Neural progenitor cell (in vitro differentiated cells): ENCODE measurements around the gene PNPLA3. TPM values are rescaled to one million over a fixed set of nuclear protein-coding genes. Genes with fewer than 3 reads are reported as not detected.
A peak's percentile ranks its signal among the peaks of the same experiment; 100 is the strongest.

Experiments used
- DNase-seq: peaks from one replicate; pipeline ENCODE4 v3.0.0-alpha.2; 2016; ENCODE audit warnings: low spot score
- H2AFZ ChIP-seq: fragments of 200-600 bp; sonication (generic); replicated peaks from 2 replicates; pipeline ENCODE4 v1.6.1; 2016; ENCODE audit warnings: antibody characterized with exemption
- H3F3A ChIP-seq: fragments of 200-600 bp; sonication (generic); 2 replicates; pipeline ENCODE4 v1.6.1; 2016; ENCODE audit warnings: antibody characterized with exemption, low read depth
- H3K27ac ChIP-seq: fragments of 200-600 bp; sonication (generic); 2 replicates; pipeline ENCODE4 v1.5.1; 2016; ENCODE audit warnings: mild to moderate bottlenecking
- H3K27me3 ChIP-seq: fragments of 200-600 bp; sonication (generic); 2 replicates; pipeline ENCODE4 v1.6.1; 2016; ENCODE audit warnings: mild to moderate bottlenecking, moderate library complexity
- H3K36me3 ChIP-seq: fragments of 200-600 bp; sonication (generic); 2 replicates; pipeline ENCODE4 v1.5.1; 2016
- H3K4me1 ChIP-seq: fragments of 200-600 bp; sonication (generic); 2 replicates; pipeline ENCODE4 v1.6.1; 2016; ENCODE audit warnings: mixed run types
- H3K4me2 ChIP-seq: fragments of 200-600 bp; sonication (generic); 2 replicates; pipeline ENCODE4 v1.6.1; 2016
- H3K4me3 ChIP-seq: fragments of 200-600 bp; sonication (generic); 2 replicates; pipeline ENCODE4 v1.5.1; 2016
- H3K79me2 ChIP-seq: fragments of 200-600 bp; sonication (generic); 2 replicates; pipeline ENCODE4 v1.6.1; 2016; ENCODE audit warnings: low read depth
- H3K9ac ChIP-seq: fragments of 200-600 bp; sonication (generic); 2 replicates; pipeline ENCODE4 v1.6.1; 2016
- H3K9me3 ChIP-seq: fragments of 200-600 bp; sonication (generic); 2 replicates; pipeline ENCODE4 v1.5.1; 2016; ENCODE audit warnings: low read depth
- H4K20me1 ChIP-seq: fragments of 200-600 bp; sonication (generic); 2 replicates; pipeline ENCODE4 v1.6.1; 2016; ENCODE audit warnings: low read depth
- H3K27ac Mint-ChIP-seq: 3 replicates; pipeline ENCODE4 v1.8.0; 2021; ENCODE audit warnings: mixed read lengths
- H3K27me3 Mint-ChIP-seq: 2 replicates; pipeline ENCODE4 v1.8.0; 2022; ENCODE audit warnings: low read depth, mild to moderate bottlenecking, inconsistent platforms, moderate library complexity, mixed read lengths; ENCODE audit not compliant: insufficient read depth
- H3K36me3 Mint-ChIP-seq: 3 replicates; pipeline ENCODE4 v1.8.0; 2021; ENCODE audit warnings: mixed read lengths
- H3K4me1 Mint-ChIP-seq: 3 replicates; pipeline ENCODE4 v1.8.0; 2021; ENCODE audit warnings: mixed read lengths
- H3K4me3 Mint-ChIP-seq: 3 replicates; pipeline ENCODE4 v1.8.0; 2021; ENCODE audit warnings: mild to moderate bottlenecking, moderate library complexity, mixed read lengths
- H3K9me3 Mint-ChIP-seq: 3 replicates; pipeline ENCODE4 v1.8.0; 2020; ENCODE audit warnings: mixed read lengths
- EZH2 ChIP-seq: fragments of 200-600 bp; sonication (generic); IDR thresholded peaks from 2 replicates; pipeline ENCODE4 v1.6.1; 2017; ENCODE audit warnings: antibody characterized with exemption, mild to moderate bottlenecking, moderate library complexity
- EZH2phosphoT487 ChIP-seq: fragments of 200-600 bp; sonication (generic); IDR thresholded peaks from 2 replicates; pipeline ENCODE4 v1.6.1; 2017; ENCODE audit warnings: antibody characterized with exemption
- total RNA-seq: library from RNA; depleted of rRNA; stranded (reverse); fragments of >200 nt; gene quantifications from 2 replicates; pipeline ENCODE4 v1.2.3, GENCODE V29; 2015; ENCODE audit warnings: low replicate concordance
- TF ChIP-seq, protein P1 (sequence below): fragments of 200-600 bp; sonication (generic); IDR thresholded peaks from 2 replicates; pipeline ENCODE4 v1.5.1; 2017; ENCODE audit warnings: antibody characterized with exemption, mild to moderate bottlenecking

PNPLA3 gene
- total RNA-seq, 1 donor from 2014 or later: 4.8 TPM

DNA sequence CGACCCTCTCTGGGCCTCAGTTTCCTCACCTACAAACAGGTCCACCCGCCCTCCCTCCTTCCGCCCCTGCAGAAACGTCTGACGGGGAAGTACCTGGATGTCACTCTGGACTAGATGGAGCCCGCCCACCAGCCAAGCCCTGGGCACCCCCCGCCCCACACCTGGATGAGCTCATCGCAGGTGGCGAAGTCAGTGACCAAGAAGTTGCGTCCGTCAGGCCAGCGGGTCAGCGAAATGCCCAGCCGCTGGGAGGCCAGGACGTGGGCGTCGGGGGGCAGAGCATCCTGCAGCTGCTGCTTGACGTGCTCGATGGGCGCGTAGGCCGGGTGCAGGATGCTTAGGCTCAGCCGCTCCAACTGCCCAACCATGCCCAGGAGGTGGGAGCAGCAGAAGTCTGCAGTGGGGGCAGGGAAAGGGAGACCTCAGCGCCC, 32.7 kb upstream of the PNPLA3 start:
- Histone ChIP-seq H2AFZ (no peak overlapping the region), H3K9me3 (no peaks in the 10 kb centered on the region), H3K4me1 (peaks cover 5% of the 10 kb centered on the region), H4K20me1 (no peaks in the 10 kb centered on the region), H3K4me3 (peak overlapping the region; percentile 46), H3K27ac (no peak overlapping the region), H3K27me3 (peaks cover 55% of the 10 kb centered on the region), H3K4me2 (peak overlapping the region; percentile 88), H3K9ac (no peak overlapping the region), H3K79me2 (no peaks in the 10 kb centered on the region), H3F3A (no peaks in the 10 kb centered on the region), H3K36me3 (no peaks in the 10 kb centered on the region)
- no peak overlapping the region for H3K4me3 Mint-ChIP-seq
- H3K4me1 Mint-ChIP-seq: no peaks in the 10 kb centered on the region
- H3K36me3 Mint-ChIP-seq: no peaks in the 10 kb centered on the region
- DNase-seq: no peak
- H3K27ac Mint-ChIP-seq: no peak overlapping the region
- no peak for TF ChIP-seq EZH2
- TF ChIP-seq, protein P1, sequence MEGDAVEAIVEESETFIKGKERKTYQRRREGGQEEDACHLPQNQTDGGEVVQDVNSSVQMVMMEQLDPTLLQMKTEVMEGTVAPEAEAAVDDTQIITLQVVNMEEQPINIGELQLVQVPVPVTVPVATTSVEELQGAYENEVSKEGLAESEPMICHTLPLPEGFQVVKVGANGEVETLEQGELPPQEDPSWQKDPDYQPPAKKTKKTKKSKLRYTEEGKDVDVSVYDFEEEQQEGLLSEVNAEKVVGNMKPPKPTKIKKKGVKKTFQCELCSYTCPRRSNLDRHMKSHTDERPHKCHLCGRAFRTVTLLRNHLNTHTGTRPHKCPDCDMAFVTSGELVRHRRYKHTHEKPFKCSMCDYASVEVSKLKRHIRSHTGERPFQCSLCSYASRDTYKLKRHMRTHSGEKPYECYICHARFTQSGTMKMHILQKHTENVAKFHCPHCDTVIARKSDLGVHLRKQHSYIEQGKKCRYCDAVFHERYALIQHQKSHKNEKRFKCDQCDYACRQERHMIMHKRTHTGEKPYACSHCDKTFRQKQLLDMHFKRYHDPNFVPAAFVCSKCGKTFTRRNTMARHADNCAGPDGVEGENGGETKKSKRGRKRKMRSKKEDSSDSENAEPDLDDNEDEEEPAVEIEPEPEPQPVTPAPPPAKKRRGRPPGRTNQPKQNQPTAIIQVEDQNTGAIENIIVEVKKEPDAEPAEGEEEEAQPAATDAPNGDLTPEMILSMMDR: no peak
- TF ChIP-seq EZH2phosphoT487: no peak
- H3K27me3 Mint-ChIP-seq: peaks cover 44% of the 10 kb centered on the region
- H3K9me3 Mint-ChIP-seq: peaks cover 2% of the 10 kb centered on the region

DNA sequence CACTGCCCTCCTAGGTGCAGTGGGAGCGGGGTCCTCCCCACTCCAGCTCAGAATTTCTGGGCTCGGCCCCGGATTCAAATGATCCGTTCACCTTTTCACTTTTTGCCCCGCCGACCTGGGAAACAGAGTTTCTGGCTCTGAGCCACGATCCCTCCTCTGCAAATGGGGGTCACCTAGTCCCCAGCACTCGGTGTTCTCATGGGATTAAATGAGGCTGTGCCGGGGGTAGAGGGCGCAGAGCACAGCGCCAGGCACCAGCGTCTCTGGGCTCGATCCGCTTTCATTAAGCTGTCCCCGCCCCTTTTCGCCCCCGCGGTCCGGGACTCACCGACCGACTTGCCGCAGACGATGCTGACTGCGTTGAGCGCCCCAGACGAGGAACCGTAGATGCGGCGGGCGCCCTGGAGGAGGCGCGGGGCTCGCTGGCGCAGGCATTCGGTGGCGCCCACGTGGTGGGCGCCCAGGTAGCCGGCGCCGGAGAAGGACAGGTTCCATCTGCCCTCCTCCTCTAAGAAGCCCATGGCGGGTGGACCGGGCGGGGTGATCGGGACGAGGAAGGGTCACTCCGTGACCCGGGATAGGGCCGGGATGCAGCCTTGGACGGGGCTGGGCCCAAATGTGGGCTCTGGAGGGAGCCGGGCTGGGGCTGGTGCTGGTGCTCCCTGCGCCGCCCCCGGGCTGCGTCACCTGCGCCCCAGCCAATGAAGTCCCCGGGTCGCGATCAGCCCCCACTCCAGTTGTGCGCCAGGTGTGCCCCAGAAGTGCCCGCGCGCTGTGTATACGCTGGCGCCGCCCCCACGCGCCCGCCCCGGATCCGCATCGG, 32.0 kb upstream of the PNPLA3 start, which contains the start of gene PNPLA5:
Gene PNPLA5 (minus strand): TSS at position 654 of the 823 bp plus-strand sequence. CDS start 133 bp downstream, at position 521.
- no peaks in the 10 kb centered on the region for H3K9me3 ChIP-seq
- no peaks in the 10 kb centered on the region for H3F3A ChIP-seq
- Mint-ChIP-seq H3K27ac (no peak within 1 kb of the TSS), H3K4me3 (no peak within 1 kb of the TSS), H3K36me3 (no peaks in the 10 kb centered on the region), H3K9me3 (peaks cover 2% of the 10 kb centered on the region), H3K4me1 (no peaks in the 10 kb centered on the region), H3K27me3 (peaks cover 44% of the 10 kb centered on the region)
- H3K27me3 ChIP-seq: peaks cover 55% of the 10 kb centered on the region
- no peaks in the 10 kb centered on the region for H3K36me3 ChIP-seq
- TF ChIP-seq, protein P1: peak; percentile 19
- peak; percentile 77 for TF ChIP-seq EZH2phosphoT487
- peak; percentile 88 for TF ChIP-seq EZH2
- no peak within 1 kb of the TSS for H3K27ac ChIP-seq
- H4K20me1 ChIP-seq: no peaks in the 10 kb centered on the region
- H2AFZ ChIP-seq: peak within 1 kb of the TSS; percentile 85
- peak within 1 kb of the TSS; percentile 88 for H3K4me2 ChIP-seq
- H3K4me1 ChIP-seq: peaks cover 5% of the 10 kb centered on the region
- peak; percentile 66 for DNase-seq
- no peaks in the 10 kb centered on the region for H3K79me2 ChIP-seq
- H3K4me3 ChIP-seq: peak within 1 kb of the TSS; percentile 46
- no peak within 1 kb of the TSS for H3K9ac ChIP-seq

DNA sequence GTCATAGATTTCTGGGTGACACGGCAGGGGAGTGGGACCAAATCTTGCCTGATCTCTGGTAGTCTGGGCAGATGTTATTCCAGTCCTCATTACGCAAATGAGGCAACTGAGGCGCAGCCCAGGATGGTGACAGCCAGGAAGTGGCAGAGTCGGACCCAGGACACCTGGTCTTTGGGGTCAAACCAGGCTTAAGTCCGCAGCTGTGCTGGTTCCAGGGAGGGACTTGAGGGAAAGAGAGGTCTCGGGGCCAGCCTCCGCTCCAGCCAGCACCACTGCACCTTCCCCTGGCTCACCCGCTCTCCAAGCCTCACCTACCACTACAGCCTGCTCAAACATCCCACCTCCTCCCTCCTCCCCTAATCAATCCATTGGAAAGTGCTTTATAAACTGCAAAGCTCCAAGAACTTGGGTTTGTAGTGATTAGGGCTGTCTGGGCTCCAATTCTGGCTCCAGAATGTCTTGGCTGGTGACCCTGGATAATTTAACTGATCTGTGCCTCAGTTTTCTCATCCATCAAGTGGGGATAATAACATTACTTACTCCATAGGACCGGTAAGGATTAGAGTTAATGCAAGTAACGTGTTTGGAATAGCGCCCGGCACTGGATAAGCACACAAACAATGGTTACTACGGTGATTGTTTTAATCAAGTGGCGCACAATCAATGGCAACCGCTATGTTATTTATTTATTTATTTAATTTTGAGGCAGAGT, 31.3 kb upstream of the PNPLA3 start:
- Histone ChIP-seq H3K4me2 (peak overlapping the region; percentile 88), H3K79me2 (no peaks in the 10 kb centered on the region), H3K27ac (no peak overlapping the region), H3K36me3 (no peaks in the 10 kb centered on the region), H2AFZ (peak overlapping the region; percentile 85), H3K27me3 (peaks cover 55% of the 10 kb centered on the region), H3K9ac (no peak overlapping the region), H3F3A (no peaks in the 10 kb centered on the region), H3K4me1 (peaks cover 5% of the 10 kb centered on the region), H3K4me3 (peak overlapping the region; percentile 46), H4K20me1 (no peaks in the 10 kb centered on the region), H3K9me3 (no peaks in the 10 kb centered on the region)
- TF ChIP-seq EZH2phosphoT487 (no peak), EZH2 (no peak)
- TF ChIP-seq, protein P1: no peak
- H3K27me3 Mint-ChIP-seq: peaks cover 43% of the 10 kb centered on the region
- no peak for DNase-seq
- no peak overlapping the region for H3K4me3 Mint-ChIP-seq
- H3K9me3 Mint-ChIP-seq: peaks cover 2% of the 10 kb centered on the region
- no peaks in the 10 kb centered on the region for H3K36me3 Mint-ChIP-seq
- no peaks in the 10 kb centered on the region for H3K4me1 Mint-ChIP-seq
- no peak overlapping the region for H3K27ac Mint-ChIP-seq
